IMR-90 (cell line): ENCODE measurements around the gene C3orf22. TPM values are rescaled to one million over a fixed set of nuclear protein-coding genes. Genes with fewer than 3 reads are reported as not detected.

ENCODE experiments used
- ATAC-seq: fragments of 200-7000 bp; cut with Tn5 transposase; 2 replicates; pipeline ENCODE4 v1.9.1; 2020; ENCODE audit warnings: low read depth, mild to moderate bottlenecking, moderate library complexity
- BruUV-seq: library from RNA; stranded (reverse); fragments of 400-500 nt; replicated peaks from 2 replicates; lab custom pipeline; 2021; lab: Mats Ljungman, UMichigan
- CTCF ChIA-PET: fragments of 300-600 bp; formaldehyde crosslinking; extraction: SDS; loops from one replicate; lab custom pipeline; 2021; ENCODE audit warnings: antibody characterized with exemption; lab: Yijun Ruan, JAX
- POLR2A ChIA-PET: fragments of 300-600 bp; sonication (Branson Sonifier 250); formaldehyde crosslinking; loops from one replicate; lab custom pipeline; 2022; ENCODE audit warnings: antibody characterized with exemption; ENCODE audit not compliant: unreplicated experiment; lab: Charles Lee
- DNase-seq: peaks from one replicate; pipeline ENCODE4 v3.0.0; 2013
- H2AFZ ChIP-seq: replicated peaks from 2 replicates; pipeline ENCODE3; 2013; ENCODE audit warnings: low read length, mild to moderate bottlenecking; ENCODE audit not compliant: poor library complexity
- H2AK5ac ChIP-seq: 2 replicates; pipeline ENCODE4 v1.6.1; 2013; ENCODE audit warnings: low read depth, low read length, inconsistent platforms
- H2AK9ac ChIP-seq: replicated peaks from 2 replicates; pipeline ENCODE3; 2013; ENCODE audit warnings: mild to moderate bottlenecking, low read depth, low read length, moderate library complexity; ENCODE audit not compliant: poor library complexity
- H2BK120ac ChIP-seq: 2 replicates; pipeline ENCODE4 v1.6.1; 2013; ENCODE audit warnings: low read depth, low read length, inconsistent platforms
- H2BK15ac ChIP-seq: 3 replicates; pipeline ENCODE4 v1.6.1; 2013; ENCODE audit warnings: low read depth, low read length, inconsistent platforms
- H2BK20ac ChIP-seq: 2 replicates; pipeline ENCODE4 v1.6.1; 2013; ENCODE audit warnings: low read depth, mild to moderate bottlenecking, inconsistent platforms, low read length, moderate library complexity
- H2BK5ac ChIP-seq: 2 replicates; pipeline ENCODE4 v1.6.1; 2013; ENCODE audit warnings: mild to moderate bottlenecking, low read depth, low read length, inconsistent platforms; ENCODE audit not compliant: poor library complexity, severe bottlenecking
- H3K14ac ChIP-seq: replicated peaks from 2 replicates; pipeline ENCODE4 v1.6.1; 2013; ENCODE audit warnings: low read depth, low read length, inconsistent platforms
- H3K18ac ChIP-seq: 2 replicates; pipeline ENCODE4 v1.6.1; 2013; ENCODE audit warnings: low read depth, low read length, control low read depth
- H3K23ac ChIP-seq: 2 replicates; pipeline ENCODE4 v1.6.1; 2013; ENCODE audit warnings: low read depth, low read length, inconsistent platforms
- H3K27ac ChIP-seq: 2 replicates; pipeline ENCODE4 v1.5.1; 2013; ENCODE audit warnings: mild to moderate bottlenecking, control low read depth, low read length; ENCODE audit not compliant: insufficient read depth
- H3K27me3 ChIP-seq: 2 replicates; pipeline ENCODE4 v1.6.1; 2013; ENCODE audit warnings: low read length; ENCODE audit not compliant: control insufficient read depth, insufficient read depth
- H3K36me3 ChIP-seq: 2 replicates; pipeline ENCODE4 v1.6.1; 2013; ENCODE audit warnings: low read length, mixed read lengths; ENCODE audit not compliant: control insufficient read depth, insufficient read depth
- H3K4ac ChIP-seq: 2 replicates; pipeline ENCODE4 v1.6.1; 2013; ENCODE audit warnings: low read depth, low read length, inconsistent platforms
- H3K4me1 ChIP-seq: 2 replicates; pipeline ENCODE4 v1.6.1; 2013; ENCODE audit warnings: low read length, mixed read lengths; ENCODE audit not compliant: control insufficient read depth, insufficient read depth
- H3K4me2 ChIP-seq: 2 replicates; pipeline ENCODE4 v1.6.1; 2013; ENCODE audit warnings: low read depth, mild to moderate bottlenecking, control low read depth, low read length, moderate library complexity
- H3K4me3 ChIP-seq: 2 replicates; pipeline ENCODE4 v1.5.1; 2013; ENCODE audit warnings: low read depth, mild to moderate bottlenecking, control low read depth, low read length, moderate library complexity; ENCODE audit not compliant: insufficient read depth
- H3K56ac ChIP-seq: 2 replicates; pipeline ENCODE4 v1.6.1; 2013; ENCODE audit warnings: low read length, inconsistent platforms; ENCODE audit not compliant: insufficient read depth; ENCODE audit errors: extremely low read depth
- H3K79me1 ChIP-seq, 2 experiments: 2 replicates each; pipeline ENCODE4 v1.6.1; 2013; ENCODE audit warnings: low read length in 2 of 2, inconsistent platforms in 1 of 2, low read depth in 1 of 2
- H3K9ac ChIP-seq: 2 replicates; pipeline ENCODE4 v1.6.1; 2013; ENCODE audit warnings: low read depth, low read length, control low read depth
- H3K9me1 ChIP-seq: 2 replicates; pipeline ENCODE4 v1.6.1; 2013; ENCODE audit warnings: low read length, inconsistent platforms; ENCODE audit not compliant: insufficient read depth
- H3K9me3 ChIP-seq: 2 replicates; pipeline ENCODE4 v1.6.1; 2013; ENCODE audit warnings: low read length; ENCODE audit not compliant: control insufficient read depth, insufficient read depth
- H4K20me1 ChIP-seq: 2 replicates; pipeline ENCODE4 v1.6.1; 2013; ENCODE audit warnings: low read length, inconsistent platforms; ENCODE audit not compliant: insufficient read depth
- H4K5ac ChIP-seq: 2 replicates; pipeline ENCODE4 v1.6.1; 2013; ENCODE audit warnings: mild to moderate bottlenecking, low read depth, low read length, control low read depth
- H4K8ac ChIP-seq, 2 experiments: 2 replicates each; pipeline ENCODE4 v1.6.1; 2013; ENCODE audit warnings: low read depth in 2 of 2, low read length in 2 of 2, control low read depth in 1 of 2, inconsistent platforms in 1 of 2
- H4K91ac ChIP-seq: 2 replicates; pipeline ENCODE4 v1.6.1; 2013; ENCODE audit warnings: low read depth, low read length, inconsistent platforms; ENCODE audit not compliant: insufficient read depth
- BHLHE40 ChIP-seq: fragments of 150-350 bp; IDR thresholded peaks from 2 replicates; pipeline ENCODE4 v1.6.1; 2016; ENCODE audit warnings: mild to moderate bottlenecking, low read depth, low read length
- CEBPB ChIP-seq: IDR thresholded peaks from 2 replicates; pipeline ENCODE4 v1.6.1; 2012; ENCODE audit warnings: low read depth, low read length, improper control_type of control experiment
- CHD1 ChIP-seq: IDR thresholded peaks from 2 replicates; pipeline ENCODE4 v1.6.1; 2012; ENCODE audit warnings: low read depth, low read length, improper control_type of control experiment
- ELK1 ChIP-seq: fragments of 150-350 bp; IDR thresholded peaks from 2 replicates; pipeline ENCODE4 v1.6.1; 2016; ENCODE audit warnings: low read depth, mild to moderate bottlenecking, low read length, moderate library complexity, borderline replicate concordance
- FOS ChIP-seq: fragments of 150-350 bp; IDR thresholded peaks from 2 replicates; pipeline ENCODE4 v1.6.1; 2016; ENCODE audit warnings: low read depth, low read length
- MAFK ChIP-seq: IDR thresholded peaks from 2 replicates; pipeline ENCODE4 v1.6.1; 2012; ENCODE audit warnings: low read depth, low read length, improper control_type of control experiment
- MAZ ChIP-seq: IDR thresholded peaks from 2 replicates; pipeline ENCODE4 v1.6.1; 2012; ENCODE audit warnings: low read depth, mild to moderate bottlenecking, low read length, improper control_type of control experiment, moderate library complexity, borderline replicate concordance
- MXI1 ChIP-seq: IDR thresholded peaks from 2 replicates; pipeline ENCODE4 v1.6.1; 2012; ENCODE audit warnings: low read depth, mild to moderate bottlenecking, low read length, moderate library complexity, borderline replicate concordance
- RFX5 ChIP-seq: IDR thresholded peaks from 2 replicates; pipeline ENCODE4 v1.8.0; 2012; ENCODE audit warnings: low read depth, mild to moderate bottlenecking, low read length, moderate library complexity
- SMC3 ChIP-seq: fragments of 150-350 bp; IDR thresholded peaks from 2 replicates; pipeline ENCODE4 v1.6.1; 2016; ENCODE audit warnings: low read depth, mild to moderate bottlenecking, antibody characterized with exemption, low read length, moderate library complexity
- WGBS, 2 experiments: methylation state at CpG; one replicate each; pipeline versions ENCODE4 v1.1.5 to v1.1.7; 2013; ENCODE audit warnings: missing lambda C conversion rate in 2 of 2; ENCODE audit not compliant: insufficient read length in 1 of 2; ENCODE audit errors: extremely low coverage in 2 of 2; 5-methylcytosine and 5-hydroxymethylcytosine counted together
- dilution Hi-C: fragments of 300-500 bp; cut with HindIII; formaldehyde crosslinking; loops from one replicate; pipeline ENCODE4 v1.14.3; 2018; ENCODE audit warnings: low sequenced_read_pairs; ENCODE audit not compliant: unreplicated experiment
- in situ Hi-C: fragments of 300-500 bp; cut with MboI; formaldehyde crosslinking; loops from 3 replicates; pipeline ENCODE4 v1.14.3; 2019; ENCODE audit warnings: low sequenced_read_pairs, inconsistent platforms, mixed read lengths
- intact Hi-C: fragments of 100-400 bp; cut with micrococcal nuclease; formaldehyde crosslinking; loops from 2 replicates; pipeline ENCODE4 v1.10.0; 2022
- polyA plus RNA-seq, 3 experiments: library from polyadenylated mRNA; depleted of rRNA; stranded (reverse); fragments of >200 nt; gene quantifications; 2 replicates each; pipeline ENCODE4 v1.2.3, GENCODE V29; 2012; ENCODE audit warnings: low replicate concordance in 1 of 3
- total RNA-seq: library from RNA; depleted of rRNA; stranded (reverse); fragments of >200 nt; gene quantifications from 2 replicates; pipeline ENCODE4 v1.2.3, GENCODE V29; 2012
- TF ChIP-seq, protein P1 (sequence below): fragments of 150-350 bp; IDR thresholded peaks from 2 replicates; pipeline ENCODE4 v1.6.1; 2017; ENCODE audit warnings: mild to moderate bottlenecking, antibody characterized with exemption, low read length, low read depth

C3orf22 gene
- total and polyA plus RNA-seq, 2 of the 4 experiments (the other 2 are of a cell fraction), result not detected

DNA sequence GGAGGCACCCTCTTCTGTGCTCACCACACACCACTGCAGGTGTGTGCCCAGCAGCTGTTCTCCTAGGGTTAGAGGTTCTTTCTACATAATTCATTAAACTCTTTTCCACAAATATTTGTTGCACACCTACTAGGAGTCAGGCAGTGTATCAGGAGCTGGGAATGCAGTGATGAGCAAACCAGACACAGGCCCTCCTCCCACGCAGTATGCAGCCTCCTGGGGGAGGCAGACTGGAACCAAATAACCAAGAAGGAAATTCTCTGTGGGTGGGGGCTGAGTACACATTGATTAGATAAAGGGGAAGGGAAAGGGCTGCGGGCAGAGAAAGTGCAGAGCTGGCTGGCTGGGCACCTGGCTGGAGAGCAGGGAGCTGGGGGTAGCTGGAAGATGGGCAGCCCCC lies 18.5 kb upstream of the C3orf22 start:
- Histone ChIP-seq H2AK5ac (no peak overlapping the region), H3K27me3 (peaks cover 39% of the 10 kb centered on the region), H3K4me2 (no peak overlapping the region), H3K56ac (no peak overlapping the region), H4K5ac (no peak overlapping the region), H3K4me3 (no peak overlapping the region), H3K18ac (no peak overlapping the region), H3K9ac (no peak overlapping the region), H2BK5ac (no peak overlapping the region), H3K27ac (no peak overlapping the region), H3K9me1 (no peaks in the 10 kb centered on the region), H4K20me1 (no peaks in the 10 kb centered on the region), H4K8ac (no peak overlapping the region), H4K91ac (no peak overlapping the region), H3K23ac (no peak overlapping the region), H3K9me3 (no peaks in the 10 kb centered on the region), H2BK20ac (no peak overlapping the region), H2AFZ (no peak overlapping the region), H2BK120ac (no peak overlapping the region), H2AK9ac (no peak overlapping the region), H3K4me1 (no peaks in the 10 kb centered on the region), H3K79me1 (no peaks in the 10 kb centered on the region), H3K14ac (no peak overlapping the region), H3K36me3 (no peaks in the 10 kb centered on the region), H2BK15ac (no peak overlapping the region), H3K4ac (no peak overlapping the region)
- no peak for ATAC-seq
- ChIA-PET POLR2A (no interaction called here), CTCF (no interaction called here)
- intact Hi-C loops (no loop called here), dilution Hi-C loops (no loop called here), in situ Hi-C loops (no loop called here)
- TF ChIP-seq, protein P1, sequence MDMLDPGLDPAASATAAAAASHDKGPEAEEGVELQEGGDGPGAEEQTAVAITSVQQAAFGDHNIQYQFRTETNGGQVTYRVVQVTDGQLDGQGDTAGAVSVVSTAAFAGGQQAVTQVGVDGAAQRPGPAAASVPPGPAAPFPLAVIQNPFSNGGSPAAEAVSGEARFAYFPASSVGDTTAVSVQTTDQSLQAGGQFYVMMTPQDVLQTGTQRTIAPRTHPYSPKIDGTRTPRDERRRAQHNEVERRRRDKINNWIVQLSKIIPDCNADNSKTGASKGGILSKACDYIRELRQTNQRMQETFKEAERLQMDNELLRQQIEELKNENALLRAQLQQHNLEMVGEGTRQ, result no peak
- TF ChIP-seq SMC3 (no peak), MAFK (no peak), RFX5 (no peak), CEBPB (no peak), MXI1 (no peak), MAZ (no peak), BHLHE40 (no peak), FOS (no peak), ELK1 (no peak), CHD1 (no peak)
- DNase-seq, result no peak
- WGBS, 2 experiments, result no CpG with 5 or more reads among the region's 2 CpGs
- BruUV-seq, result no TSS peak
